Ascending aorta (tissue), 2 donors: ENCODE results near the gene KISS1R. TPM values are rescaled to one million over a fixed set of nuclear protein-coding genes. Genes with fewer than 3 reads are reported as not detected.

Experiments used
- DNase-seq, 2 donors: peaks; one replicate each; pipeline ENCODE4 v3.0.0-alpha.2; 2019; ENCODE audit warnings: low spot score in 2 of 2
- H3K27ac ChIP-seq, 2 donors: fragments of 200-600 bp; sonication (generic); one replicate each; pipeline ENCODE4 v1.5.1; 2016 to 2017; ENCODE audit warnings: mild to moderate bottlenecking in 1 of 2
- H3K27me3 ChIP-seq: fragments of 200-600 bp; sonication (generic); one replicate; pipeline ENCODE4 v1.5.1; 2017
- H3K36me3 ChIP-seq, 2 donors: fragments of 200-600 bp; sonication (generic); one replicate each; pipeline ENCODE4 v1.5.1; 2016
- H3K4me1 ChIP-seq, 2 donors: fragments of 200-600 bp; sonication (generic); one replicate each; pipeline ENCODE4 v1.5.1; 2016 to 2017; ENCODE audit warnings: mild to moderate bottlenecking in 1 of 2
- H3K4me3 ChIP-seq, 2 donors: fragments of 200-600 bp; sonication (generic); one replicate each; pipeline ENCODE4 v1.5.1; 2016 to 2017; ENCODE audit warnings: mild to moderate bottlenecking in 1 of 2
- H3K9me3 ChIP-seq, 2 donors: fragments of 200-600 bp; sonication (generic); one replicate each; pipeline ENCODE4 v1.5.1; 2016
- CTCF ChIP-seq, 3 experiments: fragments of 200-600 bp in 2 of 3; fragments of 450-650 bp in 1 of 3; sonication (generic) in 2 of 3; IDR thresholded peaks; one replicate each; pipeline ENCODE4 v1.5.1; 2016 to 2019; ENCODE audit warnings: antibody characterized with exemption in 3 of 3, mild to moderate bottlenecking in 1 of 3, moderate library complexity in 1 of 3
- intact Hi-C: fragments of 100-400 bp; cut with DNase I; formaldehyde crosslinking; loops from one replicate; pipeline ENCODE4 v1.15.1; 2023
- total RNA-seq: library from RNA; depleted of rRNA; stranded (reverse); fragments of >200 nt; gene quantifications from one replicate; pipeline ENCODE4 v1.1.0, GENCODE V29; 2016

KISS1R gene
- total RNA-seq, 1 donor from 2014 or later, result not detected

GRCh38 chr19:870314-870713, 46.8 kb upstream of the KISS1R start:
- H3K27me3 ChIP-seq, result no peaks in the 10 kb centered on the region
- H3K4me1 ChIP-seq, result peaks cover 4 to 9% of the 10 kb centered on the region in 2 donors
- no peak overlapping the region for H3K4me3 ChIP-seq
- TF ChIP-seq CTCF (IDR thresholded peaks at IDR 0.05), result no peak
- intact Hi-C loops, result no loop called here
- no peaks in the 10 kb centered on the region for H3K9me3 ChIP-seq
- H3K36me3 ChIP-seq, result peaks cover 45 to 58% of the 10 kb centered on the region in 2 donors
- DNase-seq, result no peak
- peak overlapping the region; percentile 88 to 89 for H3K27ac ChIP-seq

- DNase-seq, result no peak
- peaks cover 51 to 65% of the 10 kb centered on the region in 2 donors for H3K36me3 ChIP-seq
- peaks cover 4 to 9% of the 10 kb centered on the region in 2 donors for H3K4me1 ChIP-seq
- H3K27me3 ChIP-seq, result no peaks in the 10 kb centered on the region
- TF ChIP-seq CTCF (IDR thresholded peaks at IDR 0.05), result no peak
- H3K9me3 ChIP-seq, result no peaks in the 10 kb centered on the region
- intact Hi-C loops, result no loop called here
- H3K4me3 ChIP-seq, result no peak overlapping the region
- H3K27ac ChIP-seq, result no peak overlapping the region
Observed at GRCh38 chr19:870963-871401, 46.2 kb upstream of the KISS1R start.

DNA sequence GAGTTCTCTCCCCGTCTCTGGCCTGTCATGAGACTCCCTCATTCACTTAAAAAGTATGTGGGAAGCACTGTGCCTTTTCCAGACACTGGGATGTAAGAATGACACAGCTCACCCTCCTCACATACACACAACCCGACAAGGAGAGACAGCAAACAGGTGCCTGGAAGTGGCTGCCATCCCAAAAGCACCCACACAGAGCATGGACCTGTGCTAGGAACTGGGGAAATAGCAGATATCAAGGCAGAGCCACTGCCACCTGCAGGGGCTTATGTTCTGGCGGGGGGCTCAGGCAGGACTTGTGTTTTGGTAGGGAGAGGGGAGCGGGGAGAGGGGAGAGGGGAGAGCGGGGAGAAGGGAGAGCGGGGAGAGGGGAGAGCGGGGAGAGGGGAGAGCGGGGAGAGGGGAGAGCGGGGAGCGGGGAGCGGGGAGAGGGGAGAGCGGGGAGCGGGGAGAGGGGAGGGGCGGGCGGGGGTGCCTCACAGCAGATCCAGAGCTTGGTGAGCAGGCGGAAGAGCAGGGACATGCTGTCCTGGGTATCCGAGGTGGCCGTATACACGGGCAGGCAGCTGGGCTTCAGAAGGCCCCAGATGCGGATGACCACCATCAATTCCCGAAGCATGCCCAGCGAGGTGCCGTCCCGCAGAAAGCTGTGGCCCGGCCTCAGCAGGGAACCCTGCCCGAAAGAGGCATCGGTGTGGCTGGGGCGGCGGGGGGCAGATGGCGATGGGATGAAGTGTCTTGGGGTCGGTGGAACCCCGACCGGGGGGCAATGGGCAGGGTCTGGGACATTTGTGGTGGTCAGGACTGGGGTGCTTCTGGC, 45.5 kb upstream of the KISS1R start:
- TF ChIP-seq CTCF (IDR thresholded peaks at IDR 0.05), result no peak
- intact Hi-C loops, result no loop called here
- peak overlapping the region in 1 of 2 donors; percentile 43 for H3K27ac ChIP-seq

DNA sequence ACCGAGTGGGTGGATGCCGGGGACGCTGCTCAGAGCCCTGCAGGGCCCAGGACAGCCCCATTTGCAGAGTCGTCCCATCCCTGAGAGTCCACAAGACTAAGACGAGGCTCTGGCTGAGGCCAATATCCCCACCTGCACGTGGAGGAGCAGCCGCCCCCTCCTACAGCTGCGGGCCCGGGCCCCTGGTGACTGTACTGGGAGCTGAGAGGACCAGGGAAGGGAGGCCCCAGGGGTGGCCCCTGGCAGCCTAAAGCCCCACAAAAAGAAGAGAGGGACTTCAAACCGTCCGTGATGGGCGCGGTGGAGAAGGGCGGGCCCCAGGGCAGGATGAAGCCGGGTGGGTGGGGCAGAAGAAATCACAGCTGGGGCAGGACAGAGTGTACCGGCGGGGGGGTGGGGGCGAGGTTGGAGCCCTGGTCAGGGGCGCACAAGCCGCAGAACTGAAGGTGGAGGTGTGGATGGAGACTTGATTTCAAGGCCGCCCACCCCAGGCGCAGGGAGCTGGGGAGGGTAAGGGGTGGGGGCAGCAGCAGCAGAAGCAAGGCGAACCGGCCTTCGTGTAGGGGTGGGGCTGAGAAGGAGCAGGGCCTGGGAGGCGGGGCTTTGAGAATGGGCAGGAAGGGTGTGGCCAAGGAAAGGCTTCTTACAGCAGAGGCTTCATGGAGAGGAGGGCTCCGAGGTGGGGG, 44.7 kb upstream of the KISS1R start:
- intact Hi-C loops, result no loop called here
- no peak overlapping the region for H3K4me3 ChIP-seq
- no peaks in the 10 kb centered on the region for H3K27me3 ChIP-seq
- no peaks in the 10 kb centered on the region for H3K9me3 ChIP-seq
- peak overlapping the region; percentile 10 to 43 for H3K27ac ChIP-seq
- TF ChIP-seq CTCF (IDR thresholded peaks at IDR 0.05), result no peak
- H3K4me1 ChIP-seq, result peaks cover 4 to 9% of the 10 kb centered on the region in 2 donors
- no peak for DNase-seq
- peaks cover 65 to 74% of the 10 kb centered on the region in 2 donors for H3K36me3 ChIP-seq

More for the DNA sequence above, 45.5 kb upstream of the KISS1R start:
- no peaks in the 10 kb centered on the region for H3K9me3 ChIP-seq
- no peaks in the 10 kb centered on the region for H3K27me3 ChIP-seq
- H3K4me3 ChIP-seq, result no peak overlapping the region
- DNase-seq, result no peak
- peaks cover 58 to 71% of the 10 kb centered on the region in 2 donors for H3K36me3 ChIP-seq
- H3K4me1 ChIP-seq, result peaks cover 4 to 9% of the 10 kb centered on the region in 2 donors

DNA sequence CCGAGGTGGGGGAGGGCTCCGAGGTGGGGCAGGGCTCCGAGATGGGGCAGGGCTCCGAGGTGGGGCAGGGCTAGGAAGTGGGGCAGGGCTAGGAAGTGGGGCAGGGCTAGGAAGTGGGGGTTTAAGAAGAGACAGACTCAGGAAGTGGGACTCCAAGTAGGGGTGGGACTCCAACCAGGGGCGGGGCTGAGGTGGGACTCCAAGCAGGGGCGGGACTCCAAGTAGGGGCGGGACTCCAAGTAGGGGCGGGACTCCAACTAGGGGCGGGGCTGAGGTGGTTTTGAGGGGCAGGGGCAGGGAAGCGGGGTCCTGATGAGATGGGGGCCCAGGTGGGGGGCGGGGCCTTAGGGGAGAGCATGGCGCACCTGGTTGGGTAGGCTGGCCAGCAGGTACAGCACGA, 44.0 kb upstream of the KISS1R start:
- Histone ChIP-seq H3K36me3 (peaks cover 59 to 68% of the 10 kb centered on the region in 2 donors), H3K27ac (no peak overlapping the region), H3K27me3 (no peaks in the 10 kb centered on the region), H3K9me3 (no peaks in the 10 kb centered on the region), H3K4me3 (no peak overlapping the region), H3K4me1 (peaks cover 4 to 9% of the 10 kb centered on the region in 2 donors)
- intact Hi-C loops, result no loop called here
- no peak for DNase-seq
- TF ChIP-seq CTCF (IDR thresholded peaks at IDR 0.05), result no peak
